Right atrium auricular region (tissue), 2 donors: ENCODE data around the gene ZG16B. TPM values are rescaled to one million over a fixed set of nuclear protein-coding genes. Genes with fewer than 3 reads are reported as not detected.

ENCODE experiments used
- DNase-seq: peaks from one replicate; pipeline ENCODE4 v3.0.0-alpha.2; 2019; ENCODE audit warnings: low spot score
- H3K27ac ChIP-seq, 2 donors: fragments of 200-600 bp; sonication (generic); 1 replicate in 1 of 2; 2 replicates in 1 of 2; pipeline ENCODE4 v1.5.1; 2016 to 2019
- H3K27me3 ChIP-seq, 2 donors: fragments of 200-600 bp; sonication (generic); one replicate each; pipeline versions ENCODE4 v1.5.1 to v1.6.0; 2017 to 2019
- H3K36me3 ChIP-seq: fragments of 200-600 bp; sonication (generic); one replicate; pipeline ENCODE4 v1.5.1; 2016
- H3K4me1 ChIP-seq, 2 donors: fragments of 200-600 bp; sonication (generic); one replicate each; pipeline versions ENCODE4 v1.5.1 to v1.6.0; 2017 to 2019
- H3K4me3 ChIP-seq, 2 donors: fragments of 200-600 bp; sonication (generic); 1 replicate in 1 of 2; 2 replicates in 1 of 2; pipeline ENCODE4 v1.5.1; 2017 to 2019; ENCODE audit warnings: mild to moderate bottlenecking in 1 of 2, moderate library complexity in 1 of 2
- H3K9me3 ChIP-seq, 2 donors: fragments of 200-600 bp; sonication (generic); one replicate each; pipeline ENCODE4 v1.5.1; 2019
- total RNA-seq, 2 donors: library from RNA; depleted of rRNA; stranded (reverse); fragments of >200 nt; gene quantifications; one replicate each; pipeline ENCODE4 v1.1.0, GENCODE V29; 2016
- TF ChIP-seq, protein P1 (sequence below), 2 donors: fragments of 200-600 bp; sonication (generic); IDR thresholded peaks; one replicate each; pipeline ENCODE4 v1.5.1; 2019; ENCODE audit warnings: antibody characterized with exemption in 2 of 2

Gene ZG16B
- total RNA-seq, 2 donors from 2014 or later: 0.79 TPM; not detected in 1

DNA sequence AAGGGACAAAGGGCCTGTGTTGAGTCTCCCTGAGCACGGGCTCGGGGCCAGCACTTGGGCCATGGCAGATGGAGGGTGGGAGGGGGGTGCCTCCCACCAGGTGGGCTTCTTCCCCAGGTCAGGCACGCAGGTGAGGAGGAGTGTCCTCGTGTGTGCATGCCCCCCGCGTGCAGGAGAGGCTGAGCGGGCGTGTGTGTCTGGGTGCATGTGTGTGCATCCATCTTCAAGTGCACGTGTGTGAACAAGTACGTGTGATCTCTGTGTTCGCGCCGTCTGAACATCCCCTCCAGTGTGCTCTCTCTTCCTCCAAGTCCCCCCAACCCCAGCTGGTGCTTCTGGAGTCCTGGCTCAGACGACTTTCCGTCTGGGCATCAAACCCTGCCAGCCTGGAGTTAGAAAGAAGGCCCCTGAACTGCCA, 2.7 kb upstream of the ZG16B start:
- H3K27ac ChIP-seq: no peak overlapping the region
- no peak for DNase-seq
- TF ChIP-seq, protein P1, sequence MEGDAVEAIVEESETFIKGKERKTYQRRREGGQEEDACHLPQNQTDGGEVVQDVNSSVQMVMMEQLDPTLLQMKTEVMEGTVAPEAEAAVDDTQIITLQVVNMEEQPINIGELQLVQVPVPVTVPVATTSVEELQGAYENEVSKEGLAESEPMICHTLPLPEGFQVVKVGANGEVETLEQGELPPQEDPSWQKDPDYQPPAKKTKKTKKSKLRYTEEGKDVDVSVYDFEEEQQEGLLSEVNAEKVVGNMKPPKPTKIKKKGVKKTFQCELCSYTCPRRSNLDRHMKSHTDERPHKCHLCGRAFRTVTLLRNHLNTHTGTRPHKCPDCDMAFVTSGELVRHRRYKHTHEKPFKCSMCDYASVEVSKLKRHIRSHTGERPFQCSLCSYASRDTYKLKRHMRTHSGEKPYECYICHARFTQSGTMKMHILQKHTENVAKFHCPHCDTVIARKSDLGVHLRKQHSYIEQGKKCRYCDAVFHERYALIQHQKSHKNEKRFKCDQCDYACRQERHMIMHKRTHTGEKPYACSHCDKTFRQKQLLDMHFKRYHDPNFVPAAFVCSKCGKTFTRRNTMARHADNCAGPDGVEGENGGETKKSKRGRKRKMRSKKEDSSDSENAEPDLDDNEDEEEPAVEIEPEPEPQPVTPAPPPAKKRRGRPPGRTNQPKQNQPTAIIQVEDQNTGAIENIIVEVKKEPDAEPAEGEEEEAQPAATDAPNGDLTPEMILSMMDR (IDR thresholded peaks at IDR 0.05): no peak
- no peaks in the 10 kb centered on the region for H3K36me3 ChIP-seq
- H3K4me1 ChIP-seq: no peaks in the 10 kb centered on the region
- H3K4me3 ChIP-seq: no peak overlapping the region
- no peaks in the 10 kb centered on the region for H3K27me3 ChIP-seq
- H3K9me3 ChIP-seq: no peaks in the 10 kb centered on the region

DNA sequence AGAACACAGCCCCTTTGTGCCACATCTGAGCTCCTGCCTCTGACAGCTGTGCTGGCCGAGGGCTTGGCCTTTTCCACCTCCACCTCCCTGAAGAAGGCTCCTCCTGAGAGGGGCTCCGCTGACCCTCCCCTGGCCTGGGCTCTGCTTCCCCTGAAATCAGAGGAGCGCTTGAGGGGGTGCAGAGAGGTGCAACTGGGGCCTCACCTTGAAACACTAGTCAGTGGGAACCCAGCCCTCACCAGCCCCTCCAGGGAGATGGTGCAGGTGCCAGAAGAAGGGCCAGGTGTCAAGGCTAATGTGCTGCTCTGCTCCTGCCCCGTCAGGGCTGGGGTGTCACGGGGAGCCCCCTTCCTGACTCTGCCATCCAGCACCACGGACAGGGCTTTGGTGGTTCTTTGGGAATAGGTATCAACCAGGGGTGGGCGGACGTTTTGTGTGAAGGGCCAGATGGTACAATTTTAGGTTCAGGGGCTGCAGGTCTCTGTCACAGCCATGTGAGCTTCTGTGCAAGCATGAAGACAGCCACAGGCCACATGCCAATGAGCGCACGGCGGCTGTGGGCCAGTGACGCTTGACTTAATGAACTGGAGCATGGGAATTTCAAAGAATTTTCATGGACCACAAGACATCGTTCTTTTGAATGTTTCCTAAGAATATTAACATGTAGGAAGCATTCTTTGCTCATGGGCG, 2.1 kb upstream of the ZG16B start:
- Histone ChIP-seq H3K4me3 (no peak overlapping the region), H3K9me3 (no peaks in the 10 kb centered on the region), H3K4me1 (no peaks in the 10 kb centered on the region), H3K27me3 (no peaks in the 10 kb centered on the region), H3K36me3 (no peaks in the 10 kb centered on the region), H3K27ac (no peak overlapping the region)
- TF ChIP-seq, protein P1 (IDR thresholded peaks at IDR 0.05): no peak
- DNase-seq: no peak

DNA sequence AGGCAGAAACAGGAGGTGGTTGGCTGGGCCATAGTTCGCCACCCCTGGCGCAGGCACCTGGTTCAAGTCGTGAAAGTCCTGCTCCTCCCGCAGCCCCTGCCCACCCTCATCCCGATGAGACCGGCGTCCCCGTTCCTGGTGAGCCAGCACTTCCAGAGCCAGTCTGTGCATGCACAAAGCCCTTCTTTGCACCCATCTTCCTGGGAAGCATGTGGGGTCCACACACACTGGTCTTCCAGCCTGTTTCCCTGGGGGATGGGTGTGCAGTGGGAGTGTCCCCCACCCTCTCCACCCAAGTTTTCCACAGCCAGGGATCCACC, 1.6 kb upstream of the ZG16B start:
- Histone ChIP-seq H3K27ac (no peak overlapping the region), H3K4me3 (no peak overlapping the region), H3K27me3 (no peaks in the 10 kb centered on the region), H3K4me1 (no peaks in the 10 kb centered on the region), H3K36me3 (no peaks in the 10 kb centered on the region), H3K9me3 (no peaks in the 10 kb centered on the region)
- TF ChIP-seq, protein P1 (IDR thresholded peaks at IDR 0.05): no peak
- no peak for DNase-seq

DNA sequence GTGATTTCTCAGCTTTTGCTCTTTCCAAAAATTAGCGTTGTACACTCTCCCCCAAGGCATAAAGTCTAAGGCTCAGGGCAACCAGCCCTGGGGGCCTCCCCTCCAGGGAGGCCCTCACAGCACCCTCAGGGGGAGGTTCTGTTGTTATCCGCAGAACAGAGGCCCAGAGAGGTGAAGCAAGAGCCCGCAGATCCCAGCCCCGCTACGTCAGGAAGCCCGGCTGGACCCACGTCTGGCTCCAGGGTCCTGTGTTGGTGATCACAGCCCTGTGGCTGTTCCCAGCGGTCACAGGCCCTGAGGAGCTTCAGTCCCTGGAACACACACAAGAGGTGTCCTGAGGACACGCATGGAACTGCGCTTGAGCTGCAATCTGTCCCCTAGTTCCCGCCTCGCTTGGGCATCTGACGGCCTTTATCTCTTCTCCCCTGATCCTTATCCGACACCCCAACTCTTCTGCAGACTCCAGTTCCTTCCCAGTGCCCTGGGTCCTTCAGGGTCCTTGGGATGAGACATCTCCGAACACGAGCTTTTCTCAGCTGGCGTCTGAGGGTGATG, 1.1 kb upstream of the ZG16B start:
- H3K27me3 ChIP-seq: no peaks in the 10 kb centered on the region
- no peak overlapping the region for H3K27ac ChIP-seq
- H3K36me3 ChIP-seq: no peaks in the 10 kb centered on the region
- no peaks in the 10 kb centered on the region for H3K9me3 ChIP-seq
- no peak for DNase-seq
- no peak overlapping the region for H3K4me3 ChIP-seq
- TF ChIP-seq, protein P1 (IDR thresholded peaks at IDR 0.05): no peak
- H3K4me1 ChIP-seq: no peaks in the 10 kb centered on the region

DNA sequence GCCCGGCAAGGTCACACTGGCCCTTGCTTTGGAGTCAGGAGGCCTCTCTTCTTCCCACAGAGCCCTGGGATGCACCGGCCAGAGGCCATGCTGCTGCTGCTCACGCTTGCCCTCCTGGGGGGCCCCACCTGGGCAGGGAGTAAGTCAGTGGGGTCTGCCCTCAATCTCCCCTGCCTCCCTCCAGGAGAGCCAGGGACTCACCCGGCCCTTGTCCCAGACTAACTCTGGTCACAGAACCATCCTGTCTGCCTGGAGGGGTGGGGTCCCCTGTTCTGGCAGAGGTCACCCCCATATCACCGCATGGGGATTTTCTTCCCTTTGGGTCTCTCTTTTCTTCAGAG, 222 bp downstream of the ZG16B start:
- Histone ChIP-seq H3K27me3 (no peaks in the 10 kb centered on the region), H3K36me3 (no peaks in the 10 kb centered on the region), H3K4me1 (peaks cover 0 to 3% of the 10 kb centered on the region in 2 donors), H3K27ac (no peak overlapping the region), H3K4me3 (no peak overlapping the region), H3K9me3 (no peaks in the 10 kb centered on the region)
- TF ChIP-seq, protein P1 (IDR thresholded peaks at IDR 0.05): no peak
- DNase-seq: no peak

DNA sequence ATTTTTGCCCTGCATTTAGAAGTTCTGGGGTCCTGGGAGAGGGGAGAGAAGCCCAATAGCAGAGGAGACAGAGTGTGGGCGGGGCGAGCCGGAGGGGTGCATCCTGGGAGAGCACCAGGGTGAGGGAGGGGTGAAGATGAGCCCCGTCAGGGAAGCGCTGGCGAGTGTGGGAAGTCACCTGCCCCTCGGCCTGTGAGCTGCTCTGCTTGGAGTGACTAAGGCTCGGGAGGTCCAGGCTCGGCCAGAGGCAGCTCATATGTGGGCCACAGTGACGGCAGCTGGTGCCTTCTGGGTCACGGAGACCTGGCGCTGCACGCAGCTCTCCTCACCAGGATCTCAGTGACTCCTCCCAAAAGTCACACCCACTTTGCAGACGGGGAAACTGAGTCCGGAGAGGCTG, 1.1 kb downstream of the ZG16B start:
- no peak for DNase-seq
- H3K4me3 ChIP-seq: no peak overlapping the region
- H3K27me3 ChIP-seq: no peaks in the 10 kb centered on the region
- no peak overlapping the region for H3K27ac ChIP-seq
- H3K4me1 ChIP-seq: peaks cover 0 to 12% of the 10 kb centered on the region in 2 donors
- TF ChIP-seq, protein P1 (IDR thresholded peaks at IDR 0.05): no peak
- H3K9me3 ChIP-seq: no peaks in the 10 kb centered on the region
- H3K36me3 ChIP-seq: no peaks in the 10 kb centered on the region
